ENCODE results near the gene TUNAR.

- TF ChIP-seq EP300 (IDR thresholded peaks at IDR 0.05; ENCODE audit: borderline replicate concordance): no peak
- no peak for TF ChIP-seq MAX (IDR thresholded peaks at IDR 0.05)
- TF ChIP-seq REST (IDR thresholded peaks at IDR 0.05; ENCODE audit: low read depth): no peak
- TF ChIP-seq CEBPB (IDR thresholded peaks at IDR 0.05): no peak
- TF ChIP-seq CREB1 (IDR thresholded peaks at IDR 0.05; ENCODE audit: low read depth): no peak
- TF ChIP-seq TAF1 (IDR thresholded peaks at IDR 0.05; ENCODE audit: low read depth): no peak
- TF ChIP-seq TCF12 (IDR thresholded peaks at IDR 0.05; ENCODE audit: low read depth): no peak
- TF ChIP-seq YY1 (IDR thresholded peaks at IDR 0.05; ENCODE audit: low read depth): no peak
- TF ChIP-seq RAD21 (IDR thresholded peaks at IDR 0.05; ENCODE audit: low read depth): no peak
- no peak for TF ChIP-seq ZBTB7A (IDR thresholded peaks at IDR 0.05; ENCODE audit: low read depth)
- TF ChIP-seq TEAD4 (IDR thresholded peaks at IDR 0.05): no peak
- TF ChIP-seq FOXM1 (IDR thresholded peaks at IDR 0.05; ENCODE audit: borderline replicate concordance, low read depth): no peak
Measured at GRCh38 chr14:95829321-95829720, 47.3 kb upstream of the TUNAR start.

Measured in Ishikawa (cell line).